ENCODE results near the gene PRKCE. TPM values are rescaled to one million over a fixed set of nuclear protein-coding genes. Genes with fewer than 3 reads are reported as not detected.
A peak's percentile ranks its signal among the peaks of the same experiment; 100 is the strongest.
"Not testable (repeated sequence)": the region's sequence is repeated elsewhere in the genome, so short reads cannot be mapped to it uniquely, and the experiment has no call there.

PRKCE gene
- total and polyA plus RNA-seq, 3 donors from 2014 or later = 27.4 to 35.8 (median 33.1) TPM

DNA sequence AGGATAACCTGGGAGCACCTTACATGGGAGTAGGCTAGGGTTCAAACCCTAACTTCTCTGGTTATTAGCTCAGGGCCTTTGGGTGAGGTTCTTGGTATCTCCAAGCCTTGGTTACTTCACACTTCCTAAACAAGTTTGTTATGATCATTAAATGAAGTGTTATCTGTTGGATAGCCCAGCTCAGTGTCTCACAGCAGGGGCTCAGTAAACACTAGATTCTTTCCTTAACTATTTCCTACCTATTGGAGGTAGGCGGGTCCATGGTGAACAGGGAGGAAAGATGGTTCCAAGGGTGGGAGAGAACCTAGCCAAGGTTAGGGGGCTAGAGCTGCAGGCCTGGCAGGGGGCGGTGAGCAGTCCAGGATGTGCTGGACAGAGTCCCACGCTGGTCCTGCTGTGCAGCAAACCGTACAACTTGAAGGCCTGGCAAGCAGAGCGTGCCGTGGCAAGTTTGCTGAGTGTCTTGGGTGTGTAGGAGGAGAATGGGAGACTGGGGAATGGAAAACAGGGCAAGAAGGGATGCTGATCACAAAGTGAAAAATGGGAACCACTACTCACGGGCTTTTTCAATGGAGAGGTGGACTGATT lies 259.1 kb downstream of the PRKCE start:
- Histone ChIP-seq H3K27me3 (no peaks in the 10 kb centered on the region), H3K9me3 (no peaks in the 10 kb centered on the region), H3K4me3 (no peak overlapping the region), H3K27ac (no peak overlapping the region), H3K4me1 (no peaks in the 10 kb centered on the region), H3K36me3 (ENCODE audit: low read depth, missing control alignments) (no peaks in the 10 kb centered on the region)
- WGBS, 2 donors = 86 to 88% methylated on average over 7 of the region's 7 CpGs
- DNase-seq = no peak
- TF ChIP-seq, protein P1, sequence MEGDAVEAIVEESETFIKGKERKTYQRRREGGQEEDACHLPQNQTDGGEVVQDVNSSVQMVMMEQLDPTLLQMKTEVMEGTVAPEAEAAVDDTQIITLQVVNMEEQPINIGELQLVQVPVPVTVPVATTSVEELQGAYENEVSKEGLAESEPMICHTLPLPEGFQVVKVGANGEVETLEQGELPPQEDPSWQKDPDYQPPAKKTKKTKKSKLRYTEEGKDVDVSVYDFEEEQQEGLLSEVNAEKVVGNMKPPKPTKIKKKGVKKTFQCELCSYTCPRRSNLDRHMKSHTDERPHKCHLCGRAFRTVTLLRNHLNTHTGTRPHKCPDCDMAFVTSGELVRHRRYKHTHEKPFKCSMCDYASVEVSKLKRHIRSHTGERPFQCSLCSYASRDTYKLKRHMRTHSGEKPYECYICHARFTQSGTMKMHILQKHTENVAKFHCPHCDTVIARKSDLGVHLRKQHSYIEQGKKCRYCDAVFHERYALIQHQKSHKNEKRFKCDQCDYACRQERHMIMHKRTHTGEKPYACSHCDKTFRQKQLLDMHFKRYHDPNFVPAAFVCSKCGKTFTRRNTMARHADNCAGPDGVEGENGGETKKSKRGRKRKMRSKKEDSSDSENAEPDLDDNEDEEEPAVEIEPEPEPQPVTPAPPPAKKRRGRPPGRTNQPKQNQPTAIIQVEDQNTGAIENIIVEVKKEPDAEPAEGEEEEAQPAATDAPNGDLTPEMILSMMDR (IDR thresholded peaks at IDR 0.05) = no peak
- TF ChIP-seq POLR2A (IDR thresholded peaks at IDR 0.05) = no peak
- intact Hi-C loops (cut with DNase I; ENCODE audit: low total_unique reads) = no loop called here

DNA sequence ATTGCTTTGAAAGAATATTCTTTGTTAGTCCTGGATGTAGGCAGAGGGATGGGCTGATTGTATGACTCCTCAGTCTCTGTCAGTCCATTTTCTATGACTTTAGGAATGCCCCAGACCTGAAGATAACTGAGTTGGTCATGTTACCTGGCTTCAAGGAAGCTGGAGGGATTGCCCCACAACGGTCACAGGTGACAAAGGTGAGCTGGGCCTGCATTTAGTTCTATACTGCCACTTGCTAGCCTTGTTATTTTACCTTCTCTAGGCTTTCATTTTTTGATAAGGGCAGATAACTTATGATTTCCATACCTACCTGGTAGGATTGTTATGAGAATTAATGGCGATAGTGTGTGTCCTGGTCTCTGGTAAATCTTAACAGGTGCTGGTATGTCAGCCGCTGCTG lies 260.1 kb downstream of the PRKCE start:
- intact Hi-C loops (cut with DNase I; ENCODE audit: low total_unique reads) = no loop called here
- no peaks in the 10 kb centered on the region for H3K9me3 ChIP-seq
- H3K36me3 ChIP-seq (ENCODE audit: low read depth, missing control alignments) = no peaks in the 10 kb centered on the region
- DNase-seq = no peak
- TF ChIP-seq POLR2A (IDR thresholded peaks at IDR 0.05) = no peak
- TF ChIP-seq, protein P1 (IDR thresholded peaks at IDR 0.05) = no peak
- H3K4me3 ChIP-seq = no peak overlapping the region
- 88 to 96% methylated on average over 3 of the region's 3 CpGs for WGBS, 2 donors
- no peaks in the 10 kb centered on the region for H3K27me3 ChIP-seq
- H3K27ac ChIP-seq = no peak overlapping the region
- H3K4me1 ChIP-seq = no peaks in the 10 kb centered on the region

DNA sequence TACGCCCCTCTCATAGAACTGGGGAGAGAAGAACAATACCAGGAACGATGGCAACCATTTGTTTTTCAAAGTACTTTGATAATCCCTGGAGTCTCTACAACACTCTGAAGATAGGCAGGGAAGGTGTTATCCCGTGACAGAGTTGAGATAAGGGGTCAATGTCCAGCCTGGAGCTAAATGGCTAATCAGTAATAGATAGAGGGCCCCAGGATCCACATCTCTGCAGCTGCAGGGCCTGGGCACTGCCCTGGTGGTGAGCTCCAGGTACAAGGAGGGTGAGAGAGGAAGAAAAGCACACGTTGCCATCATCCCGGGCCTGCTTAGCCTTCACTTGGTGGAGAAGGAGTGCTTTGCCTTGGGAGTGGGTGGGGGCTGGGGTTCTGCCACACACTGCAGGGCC lies 260.6 kb downstream of the PRKCE start:
- H3K36me3 ChIP-seq (ENCODE audit: low read depth, missing control alignments) = no peaks in the 10 kb centered on the region
- no peak for TF ChIP-seq POLR2A (IDR thresholded peaks at IDR 0.05)
- TF ChIP-seq, protein P1 (IDR thresholded peaks at IDR 0.05) = no peak
- H3K27ac ChIP-seq = no peak overlapping the region
- WGBS, 2 donors = 75 to 91% methylated on average over 5 of the region's 5 CpGs
- H3K4me1 ChIP-seq = no peaks in the 10 kb centered on the region
- H3K4me3 ChIP-seq = no peak overlapping the region
- no peak for DNase-seq
- no peaks in the 10 kb centered on the region for H3K9me3 ChIP-seq
- H3K27me3 ChIP-seq = no peaks in the 10 kb centered on the region
- intact Hi-C loops (cut with DNase I; ENCODE audit: low total_unique reads) = no loop called here

DNA sequence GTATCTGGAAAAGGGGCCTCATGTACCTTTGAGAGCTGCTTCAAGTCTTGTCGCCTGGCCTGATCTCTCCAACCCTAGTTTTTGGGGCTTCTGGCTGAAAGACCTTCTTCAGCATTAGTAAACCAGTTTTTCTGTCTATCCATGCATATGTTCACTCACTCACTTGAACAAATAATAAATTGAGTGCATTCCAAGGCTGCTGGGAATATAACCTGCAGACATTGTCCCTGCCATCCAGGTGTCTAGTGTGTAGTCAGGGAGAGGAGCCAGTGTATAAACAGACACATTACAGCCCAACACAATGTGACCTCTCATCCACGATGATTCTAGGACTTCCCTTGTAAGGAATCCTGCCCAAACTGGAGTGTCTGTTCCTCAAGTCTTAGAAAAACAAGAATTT lies 262.1 kb downstream of the PRKCE start:
- H3K4me1 ChIP-seq = no peaks in the 10 kb centered on the region
- no peaks in the 10 kb centered on the region for H3K27me3 ChIP-seq
- WGBS, 2 donors = 73 to 84% methylated on average over 2 of the region's 2 CpGs
- no peaks in the 10 kb centered on the region for H3K9me3 ChIP-seq
- H3K36me3 ChIP-seq (ENCODE audit: low read depth, missing control alignments) = no peaks in the 10 kb centered on the region
- H3K27ac ChIP-seq = no peak overlapping the region
- TF ChIP-seq POLR2A (IDR thresholded peaks at IDR 0.05) = no peak
- TF ChIP-seq, protein P1 (IDR thresholded peaks at IDR 0.05) = no peak
- DNase-seq = no peak
- intact Hi-C loops (cut with DNase I; ENCODE audit: low total_unique reads) = no loop called here
- H3K4me3 ChIP-seq = no peak overlapping the region

DNA sequence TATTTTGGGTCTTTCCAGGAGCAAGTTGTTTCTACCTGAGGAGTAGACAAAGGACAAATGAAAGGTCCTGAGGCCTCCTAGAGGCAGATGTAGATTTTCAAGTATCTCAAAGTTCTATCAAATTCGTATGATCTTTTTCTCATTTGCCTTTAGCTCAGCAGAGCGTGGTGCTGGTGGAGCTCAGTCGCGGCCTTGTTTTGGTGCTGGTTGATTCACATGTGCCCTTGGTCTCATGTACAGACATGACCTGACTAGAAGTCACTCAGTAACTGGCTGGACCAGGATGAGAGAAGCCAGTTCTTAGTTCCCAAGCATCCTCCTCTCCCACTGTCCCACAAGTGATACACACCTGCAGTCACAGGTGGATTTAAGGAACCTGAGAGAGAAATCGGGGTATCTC lies 264.0 kb downstream of the PRKCE start:
- TF ChIP-seq, protein P1 (IDR thresholded peaks at IDR 0.05) = no peak
- TF ChIP-seq POLR2A (IDR thresholded peaks at IDR 0.05) = no peak
- no peak for DNase-seq
- Histone ChIP-seq H3K4me3 (no peak overlapping the region), H3K36me3 (ENCODE audit: low read depth, missing control alignments) (no peaks in the 10 kb centered on the region), H3K4me1 (no peaks in the 10 kb centered on the region), H3K27ac (no peak overlapping the region), H3K27me3 (no peaks in the 10 kb centered on the region), H3K9me3 (no peaks in the 10 kb centered on the region)
- intact Hi-C loops (cut with DNase I; ENCODE audit: low total_unique reads) = no loop called here
- WGBS, 2 donors = 91 to 97% methylated on average over 5 of the region's 5 CpGs

DNA sequence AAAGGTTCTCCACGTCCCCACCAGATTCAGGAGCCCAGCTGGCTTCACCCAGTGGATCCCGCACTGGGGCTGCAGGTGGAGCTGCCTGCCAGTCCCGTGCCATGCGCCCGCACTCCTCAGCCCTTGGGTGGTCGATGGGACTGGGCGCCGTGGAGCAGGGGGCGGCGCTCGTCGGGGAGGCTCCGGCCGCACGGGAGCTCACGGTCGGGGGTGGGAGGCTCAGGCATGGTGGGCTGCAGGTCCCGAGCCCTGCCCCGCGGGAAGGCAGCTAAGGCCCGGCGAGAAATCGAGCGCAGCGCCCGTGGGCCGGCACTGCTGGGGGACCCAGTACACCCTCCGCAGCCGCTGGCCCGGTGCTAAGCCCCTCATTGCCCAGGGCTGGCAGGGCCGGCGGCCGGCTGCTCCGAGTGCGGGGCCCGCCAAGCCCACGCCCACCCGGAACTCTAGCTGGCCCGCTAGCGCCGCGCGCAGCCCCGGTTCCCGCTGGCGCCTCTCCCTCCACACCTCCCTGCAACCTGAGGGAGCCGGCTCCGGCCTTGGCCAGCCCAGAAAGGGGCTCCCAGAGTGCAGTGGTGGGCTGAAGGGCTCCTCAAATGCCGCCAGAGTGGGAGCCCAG lies 266.2 kb downstream of the PRKCE start:
- intact Hi-C loops (cut with DNase I; ENCODE audit: low total_unique reads) = not testable (repeated sequence)

More for the DNA sequence above, 266.2 kb downstream of the PRKCE start:
- 57 to 86% methylated on average over 1 to 47 of the region's 49 CpGs for WGBS, 2 donors
- H3K9me3 ChIP-seq; H3K27me3 ChIP-seq; H3K4me1 ChIP-seq; H3K36me3 ChIP-seq (ENCODE audit: low read depth, missing control alignments); H3K27ac ChIP-seq; DNase-seq: not testable (repeated sequence)
- H3K4me3 ChIP-seq = peak overlapping the region; percentile 15 to 30
